ENCODE measurements around the gene TXNDC15. TPM values are rescaled to one million over a fixed set of nuclear protein-coding genes. Genes with fewer than 3 reads are reported as not detected.

TXNDC15 gene
- total and polyA plus RNA-seq, 4 donors: 50.2 to 91.9 (median 73.3) TPM

DNA sequence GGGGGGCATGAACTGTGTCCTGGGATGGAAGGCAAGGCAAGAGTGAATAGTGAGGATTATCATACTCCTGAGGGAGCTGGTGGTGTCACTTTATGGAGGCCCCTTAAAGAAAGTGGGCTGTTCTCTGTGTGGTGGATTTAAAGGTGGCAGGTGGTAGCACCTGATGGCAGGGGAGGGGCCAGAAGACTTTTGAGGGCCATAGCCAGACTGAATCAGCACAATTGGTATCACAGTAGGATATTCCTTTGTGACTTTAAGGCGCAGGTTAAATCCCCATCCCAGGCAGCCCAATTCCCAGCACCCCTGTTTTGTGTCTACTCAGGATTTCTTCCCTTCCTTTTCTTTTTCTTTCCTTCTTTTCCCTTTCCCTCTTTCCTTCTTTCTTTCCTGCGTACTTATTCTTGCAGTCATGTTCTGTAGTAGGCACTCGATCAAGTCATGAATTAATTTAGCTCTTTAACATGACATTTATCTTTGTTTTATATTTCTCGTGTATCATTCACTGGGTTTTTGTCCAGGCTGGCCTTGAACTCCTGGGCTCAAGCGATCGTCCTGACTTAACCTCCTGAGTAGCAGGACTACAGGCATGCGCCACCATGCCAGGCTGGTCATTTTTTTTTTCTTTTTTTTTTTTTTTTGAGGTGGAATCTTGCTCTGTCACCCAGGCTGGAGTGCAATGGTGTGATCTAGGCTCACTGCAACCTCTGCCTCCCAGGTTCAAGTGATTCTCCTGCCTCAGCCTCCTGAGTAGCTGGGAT lies 19.8 kb downstream of the TXNDC15 start:
- no peak for DNase-seq
- no peaks in the 10 kb centered on the region for H3K27me3 ChIP-seq (ENCODE audit: control insufficient read depth in 3 of 3, insufficient read depth in 3 of 3, low read length in 2 of 3)
- H3K4me1 ChIP-seq (ENCODE audit: control insufficient read depth in 5 of 5, insufficient read depth in 5 of 5, low read length in 5 of 5): no peaks in the 10 kb centered on the region
- H3K27ac ChIP-seq (ENCODE audit: low read depth in 1 of 2, low read length in 1 of 2): no peak overlapping the region
- H3K9ac ChIP-seq (ENCODE audit: insufficient read depth in 1 of 2, low read length in 2 of 2): no peak overlapping the region
- no peak for ATAC-seq (ENCODE audit: insufficient read depth, low FRiP score)
- no peak overlapping the region for H3K4me3 ChIP-seq
- TF ChIP-seq, protein P1, sequence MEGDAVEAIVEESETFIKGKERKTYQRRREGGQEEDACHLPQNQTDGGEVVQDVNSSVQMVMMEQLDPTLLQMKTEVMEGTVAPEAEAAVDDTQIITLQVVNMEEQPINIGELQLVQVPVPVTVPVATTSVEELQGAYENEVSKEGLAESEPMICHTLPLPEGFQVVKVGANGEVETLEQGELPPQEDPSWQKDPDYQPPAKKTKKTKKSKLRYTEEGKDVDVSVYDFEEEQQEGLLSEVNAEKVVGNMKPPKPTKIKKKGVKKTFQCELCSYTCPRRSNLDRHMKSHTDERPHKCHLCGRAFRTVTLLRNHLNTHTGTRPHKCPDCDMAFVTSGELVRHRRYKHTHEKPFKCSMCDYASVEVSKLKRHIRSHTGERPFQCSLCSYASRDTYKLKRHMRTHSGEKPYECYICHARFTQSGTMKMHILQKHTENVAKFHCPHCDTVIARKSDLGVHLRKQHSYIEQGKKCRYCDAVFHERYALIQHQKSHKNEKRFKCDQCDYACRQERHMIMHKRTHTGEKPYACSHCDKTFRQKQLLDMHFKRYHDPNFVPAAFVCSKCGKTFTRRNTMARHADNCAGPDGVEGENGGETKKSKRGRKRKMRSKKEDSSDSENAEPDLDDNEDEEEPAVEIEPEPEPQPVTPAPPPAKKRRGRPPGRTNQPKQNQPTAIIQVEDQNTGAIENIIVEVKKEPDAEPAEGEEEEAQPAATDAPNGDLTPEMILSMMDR (IDR thresholded peaks at IDR 0.05; ENCODE audit: control extremely low read depth, extremely low read depth): no peak
- WGBS, 2 donors: 95 to 99% methylated on average over 7 of the region's 7 CpGs
- peaks cover 9 to 17% (median 16%) of the 10 kb centered on the region in 4 donors for H3K36me3 ChIP-seq (ENCODE audit: control insufficient read depth in 4 of 4, insufficient read depth in 4 of 4, low read length in 4 of 4)
- H3K9me3 ChIP-seq (ENCODE audit: control insufficient read depth in 4 of 4, insufficient read depth in 3 of 4, low read length in 3 of 4): no peaks in the 10 kb centered on the region

DNA sequence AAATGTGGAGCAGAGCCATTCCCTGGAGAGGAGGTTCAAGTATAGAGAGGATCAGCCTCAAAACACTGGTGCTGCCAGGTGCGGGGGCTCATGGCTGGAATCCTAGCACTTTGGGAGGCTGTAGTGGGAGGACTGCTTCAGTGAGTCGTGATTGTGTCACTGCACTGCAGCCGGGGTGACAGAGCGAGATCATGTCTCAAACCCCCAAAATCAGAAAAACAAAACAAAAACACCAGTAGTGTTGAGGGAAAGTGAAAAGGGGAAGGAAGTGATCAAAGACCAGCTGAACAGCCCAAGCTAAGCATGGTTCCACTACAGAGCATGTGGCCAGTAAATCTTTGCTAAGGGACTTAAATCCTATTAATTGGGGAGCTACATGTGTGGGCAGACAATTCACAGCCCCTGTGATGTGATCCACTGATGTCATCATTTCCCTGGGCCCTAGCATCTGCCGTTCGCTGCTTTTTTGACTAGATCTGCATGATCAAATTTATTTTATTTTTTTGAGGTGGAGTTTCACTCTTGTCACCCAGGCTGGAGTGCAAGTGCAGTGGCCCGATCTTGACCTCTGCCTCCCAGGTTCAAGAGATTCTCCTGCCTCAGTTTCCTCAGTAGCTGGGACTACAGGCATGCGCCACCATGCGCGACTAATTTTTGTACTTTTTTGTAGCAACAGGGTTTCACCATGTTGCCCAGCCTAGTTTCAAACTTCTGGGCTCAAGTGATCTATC lies 28.1 kb downstream of the TXNDC15 start:
- Histone ChIP-seq H3K27me3 (ENCODE audit: control insufficient read depth in 3 of 3, insufficient read depth in 3 of 3, low read length in 2 of 3) (no peaks in the 10 kb centered on the region), H3K27ac (ENCODE audit: low read depth in 1 of 2, low read length in 1 of 2) (peak overlapping the region in 1 of 2 donors; percentile 10), H3K9me3 (ENCODE audit: control insufficient read depth in 4 of 4, insufficient read depth in 3 of 4, low read length in 3 of 4) (no peaks in the 10 kb centered on the region), H3K36me3 (ENCODE audit: control insufficient read depth in 4 of 4, insufficient read depth in 4 of 4, low read length in 4 of 4) (peaks cover 0 to 11% (median 5%) of the 10 kb centered on the region in 4 donors), H3K9ac (ENCODE audit: insufficient read depth in 1 of 2, low read length in 2 of 2) (no peak overlapping the region), H3K4me3 (no peak overlapping the region), H3K4me1 (ENCODE audit: control insufficient read depth in 5 of 5, insufficient read depth in 5 of 5, low read length in 5 of 5) (peaks cover 0 to 2% (median 0%) of the 10 kb centered on the region in 5 donors)
- ATAC-seq (ENCODE audit: insufficient read depth, low FRiP score): no peak
- WGBS, 2 donors: 56 to 77% methylated on average over 10 of the region's 10 CpGs
- TF ChIP-seq, protein P1 (IDR thresholded peaks at IDR 0.05; ENCODE audit: control extremely low read depth, extremely low read depth): no peak
- no peak for DNase-seq

DNA sequence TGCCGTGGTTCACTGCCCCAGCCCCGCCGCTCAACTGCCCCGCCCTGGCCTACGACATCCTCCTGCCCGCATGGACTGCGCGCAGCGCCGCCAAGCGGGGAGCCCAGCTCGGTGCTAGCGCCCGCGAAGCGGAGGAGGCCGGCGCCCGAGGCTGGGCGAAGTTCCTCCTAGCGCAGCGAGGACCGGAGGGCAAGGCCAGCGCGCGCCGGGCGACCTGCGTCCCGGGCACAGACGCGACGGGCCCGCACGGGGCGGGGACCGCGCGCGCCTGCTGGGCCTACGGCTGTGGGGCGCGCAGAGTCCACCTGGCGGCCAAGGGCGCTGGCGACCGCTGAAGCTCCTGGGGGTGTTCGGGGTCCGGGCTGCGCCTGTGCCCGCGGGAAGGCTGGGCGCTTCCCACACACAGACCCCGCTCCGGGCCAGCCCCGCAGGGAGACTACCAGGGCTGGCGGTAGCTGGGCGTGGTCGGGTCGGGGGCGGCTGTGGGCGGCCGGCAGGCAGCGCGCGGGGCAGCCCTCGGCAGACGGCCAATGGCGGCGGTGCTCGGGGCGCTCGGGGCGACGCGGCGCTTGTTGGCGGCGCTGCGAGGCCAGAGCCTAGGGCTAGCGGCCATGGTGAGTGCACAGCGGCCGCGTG lies 30.6 kb downstream of the TXNDC15 start, which contains the start of gene PCBD2:
Gene PCBD2, plus strand, starts transcription at position 522 of the 636 bp plus-strand sequence. Its CDS starts 9 bp downstream, at position 531.
- no peaks in the 10 kb centered on the region for H3K9me3 ChIP-seq (ENCODE audit: control insufficient read depth in 4 of 4, insufficient read depth in 3 of 4, low read length in 3 of 4)
- peaks cover 0 to 2% (median 0%) of the 10 kb centered on the region in 5 donors for H3K4me1 ChIP-seq (ENCODE audit: control insufficient read depth in 5 of 5, insufficient read depth in 5 of 5, low read length in 5 of 5)
- 0 to 1% methylated on average over 71 to 84 of the region's 84 CpGs for WGBS, 2 donors
- TF ChIP-seq, protein P1 (IDR thresholded peaks at IDR 0.05; ENCODE audit: control extremely low read depth, extremely low read depth): peak; percentile 61
- DNase-seq (peak; percentile 90 to 94 (median 92)), ATAC-seq (ENCODE audit: insufficient read depth, low FRiP score) (peak; percentile 94)
- H3K4me3 ChIP-seq: peak within 1 kb of the TSS; percentile 84
- H3K9ac ChIP-seq (ENCODE audit: insufficient read depth in 1 of 2, low read length in 2 of 2): peak within 1 kb of the TSS; percentile 63 to 89
- no peaks in the 10 kb centered on the region for H3K27me3 ChIP-seq (ENCODE audit: control insufficient read depth in 3 of 3, insufficient read depth in 3 of 3, low read length in 2 of 3)
- H3K27ac ChIP-seq (ENCODE audit: low read depth in 1 of 2, low read length in 1 of 2): peak within 1 kb of the TSS; percentile 98 to 100
- H3K36me3 ChIP-seq (ENCODE audit: control insufficient read depth in 4 of 4, insufficient read depth in 4 of 4, low read length in 4 of 4): peaks cover 0 to 2% (median 0%) of the 10 kb centered on the region in 4 donors

Data from lung (tissue), 12 donors.